Posterior vena cava (tissue), 2 donors: ENCODE data around the gene TRRAP. TPM values are rescaled to one million over a fixed set of nuclear protein-coding genes. Genes with fewer than 3 reads are reported as not detected.

Source experiments
- DNase-seq: peaks from one replicate; pipeline ENCODE4 v3.0.0-alpha.2; 2020; ENCODE audit warnings: low spot score
- intact Hi-C, 2 donors: fragments of 100-400 bp; cut with DNase I; formaldehyde crosslinking; loops; one replicate each; pipeline versions ENCODE4 v1.14.1 to v1.14.2; 2022 to 2023
- total RNA-seq, 2 donors: library from RNA; stranded (reverse); fragmentation: NEBNext Ultra II Directional; extraction: Animal tissue kit (Norgen Biotek cat#: 25700); gene quantifications; one replicate each; pipeline ENCODE4 v1.2.1, GENCODE V29; 2021
- donor health status: DM: yes; HTN: yes; CAD: no.
- donor health status: DM: yes; HTN: yes; CAD: no.

TRRAP gene
- total RNA-seq, 2 donors from 2014 or later: 25.6 to 26.9 TPM

DNA sequence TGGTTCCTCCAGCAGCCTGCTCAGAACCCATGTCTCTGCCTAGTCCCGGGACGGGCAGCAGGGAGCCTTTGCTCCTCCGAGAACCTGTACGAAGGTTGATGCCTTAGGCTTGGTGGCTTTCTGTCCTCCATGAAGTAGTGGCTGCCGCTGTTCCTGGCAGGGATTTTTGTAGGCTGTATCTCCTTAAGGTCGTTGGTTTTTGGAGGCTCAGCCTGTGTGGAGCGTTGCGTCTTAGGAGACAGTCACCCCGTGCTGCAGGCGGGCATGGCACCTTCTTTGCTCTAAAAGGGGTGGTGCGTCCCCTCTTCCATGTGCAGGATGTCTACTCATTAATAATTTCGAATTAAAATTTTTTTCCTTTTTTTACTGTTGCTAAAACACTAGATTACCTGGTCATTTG, 92.5 kb downstream of the TRRAP start:
- intact Hi-C loops: no loop called here
- DNase-seq: no peak

DNA sequence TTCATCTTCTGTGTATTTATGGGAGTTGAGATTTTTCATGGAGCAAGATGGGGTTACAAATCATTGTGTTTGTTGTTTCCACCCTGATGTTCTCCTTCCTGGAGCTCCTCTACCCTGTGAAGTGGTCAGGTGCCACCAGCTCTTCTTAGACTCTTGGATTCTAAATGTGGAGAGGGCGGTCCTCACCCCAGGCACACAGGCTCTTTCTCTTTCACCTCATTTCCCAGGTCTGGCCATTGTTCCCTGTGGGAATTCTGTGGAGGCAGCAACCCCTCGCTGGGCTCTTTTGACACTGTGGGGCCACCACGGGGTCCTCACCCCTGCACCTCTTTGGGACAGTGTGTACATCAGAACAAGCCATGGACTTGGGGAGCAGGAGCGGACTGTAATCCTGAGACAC, 95.9 kb downstream of the TRRAP start:
- intact Hi-C loops: no loop called here
- DNase-seq: no peak

- DNase-seq: no peak
- intact Hi-C loops: no loop called here
Measured at GRCh38 chr7:98974906-98975816, 96.8 kb downstream of the TRRAP start.

GRCh38 chr7:98976396-98977185, 98.3 kb downstream of the TRRAP start:
- intact Hi-C loops: no loop called here
- no peak for DNase-seq

DNA sequence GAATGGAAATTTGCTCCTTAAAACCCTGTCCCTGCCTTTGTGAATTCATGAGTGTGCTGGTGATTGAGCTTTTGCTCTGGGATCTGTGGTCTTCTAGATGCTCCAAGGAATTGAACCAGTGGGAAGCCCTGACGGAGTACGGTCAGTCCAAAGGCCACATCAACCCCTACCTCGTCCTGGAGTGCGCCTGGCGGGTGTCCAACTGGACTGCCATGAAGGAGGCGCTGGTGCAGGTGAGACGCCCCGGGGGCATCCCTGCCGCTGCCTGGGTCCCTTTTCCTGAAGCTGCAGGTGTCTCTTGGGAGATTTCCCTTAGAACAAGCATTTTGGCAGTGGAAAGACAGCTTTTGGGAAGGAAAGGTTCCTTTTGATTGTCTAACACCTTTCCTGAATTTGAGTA, 100.3 kb downstream of the TRRAP start:
- DNase-seq: no peak
- intact Hi-C loops: no loop called here

GRCh38 chr7:98981701-98982100, 103.4 kb downstream of the TRRAP start:
- intact Hi-C loops: loop anchor here in 1 of 2 donors (2.0 kb wide), 1 partner anchor 55 kb away; no protein-coding TSS in a partner anchor
- no peak for DNase-seq

DNA sequence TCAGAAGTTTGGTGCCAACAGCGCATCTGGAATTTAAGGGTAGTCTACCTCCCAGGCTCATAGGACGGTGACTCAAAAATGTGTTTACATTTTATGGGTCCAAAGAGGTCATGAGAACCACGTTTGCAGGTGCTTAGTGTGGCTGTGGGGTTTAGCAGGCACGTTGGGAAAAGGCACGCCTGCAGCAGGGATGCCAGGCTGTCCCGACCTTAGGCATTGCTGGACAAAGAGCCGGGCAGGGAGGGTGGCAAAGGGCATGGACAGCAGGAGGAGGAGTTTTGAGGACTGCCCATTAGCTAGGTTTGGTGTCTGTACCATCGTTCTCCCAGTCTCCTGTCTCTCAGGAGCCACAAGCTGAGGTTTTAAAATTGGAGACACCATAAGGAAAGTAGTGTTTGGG, 104.4 kb downstream of the TRRAP start:
- intact Hi-C loops: loop anchor here in 1 of 2 donors (2.0 kb wide), 1 partner anchor 54 kb away; no protein-coding TSS in a partner anchor
- DNase-seq: no peak

- intact Hi-C loops: no loop called here
- no peak for DNase-seq
Measured at GRCh38 chr7:98984126-98984525, 105.8 kb downstream of the TRRAP start.

DNA sequence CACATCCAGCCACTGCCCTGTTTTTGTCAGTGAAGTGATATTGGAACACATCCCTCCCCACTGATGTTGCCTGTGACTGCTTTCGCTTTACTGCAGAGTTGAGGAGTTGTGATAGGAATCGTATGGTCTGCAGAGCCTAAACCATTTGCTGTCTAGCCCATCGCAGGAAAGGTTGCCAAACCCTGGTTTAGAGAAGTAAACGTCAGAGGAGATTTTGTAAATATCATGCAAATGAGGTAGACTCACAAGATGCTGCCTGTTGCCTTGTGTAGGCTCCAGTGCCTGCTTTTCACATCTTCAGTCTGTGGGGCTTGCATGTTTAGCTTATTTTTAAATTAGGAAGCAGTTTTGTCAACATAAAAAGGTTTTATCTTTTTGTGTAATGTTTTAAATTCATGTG, 107.1 kb downstream of the TRRAP start:
- no peak for DNase-seq

DNA sequence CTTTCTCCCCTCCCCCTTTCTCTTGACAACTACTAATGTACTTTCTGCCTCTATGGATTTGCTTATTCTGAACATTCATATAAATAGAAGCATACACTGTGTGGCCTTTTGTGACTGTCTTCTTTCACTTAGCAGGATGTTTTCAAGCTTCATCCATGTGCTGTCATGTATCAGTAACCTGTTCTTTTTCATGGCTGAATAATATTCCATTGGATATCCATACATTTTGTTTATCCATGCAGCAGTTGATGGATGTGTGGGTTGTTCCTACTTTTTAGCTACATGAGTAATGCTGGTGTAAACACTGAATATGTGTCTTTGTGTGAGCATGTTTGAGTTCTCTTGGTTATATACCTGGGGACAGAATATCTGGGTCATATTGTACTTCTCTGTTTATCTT, 107.6 kb downstream of the TRRAP start:
- no peak for DNase-seq
- intact Hi-C loops: no loop called here

More for the DNA sequence above, 107.1 kb downstream of the TRRAP start:
- intact Hi-C loops: no loop called here

DNA sequence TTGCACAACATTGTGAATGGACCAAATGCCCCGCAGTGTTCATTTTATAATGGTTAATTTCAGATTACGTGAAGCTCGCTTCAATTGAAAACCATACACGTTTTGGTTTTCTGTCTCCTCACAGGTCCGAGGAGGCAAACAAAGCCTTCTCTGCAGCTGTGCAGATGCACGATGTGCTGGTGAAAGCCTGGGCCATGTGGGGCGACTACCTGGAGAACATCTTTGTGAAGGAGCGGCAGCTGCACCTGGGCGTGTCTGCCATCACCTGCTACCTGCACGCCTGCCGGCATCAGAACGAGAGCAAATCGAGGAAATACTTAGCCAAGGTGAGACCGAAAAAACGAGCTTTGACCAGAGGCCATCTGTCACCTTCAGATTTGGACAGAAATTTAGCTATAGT, 110.3 kb downstream of the TRRAP start:
- intact Hi-C loops: no loop called here
- no peak for DNase-seq

- intact Hi-C loops: no loop called here
- no peak for DNase-seq
Measured at GRCh38 chr7:98990356-98990755, 112.0 kb downstream of the TRRAP start.

- intact Hi-C loops: no loop called here
- DNase-seq: no peak
Measured at GRCh38 chr7:98991141-98991540, 112.8 kb downstream of the TRRAP start.

GRCh38 chr7:98992076-98992475, 113.7 kb downstream of the TRRAP start:
- DNase-seq: no peak
- intact Hi-C loops: no loop called here

GRCh38 chr7:98993024-98993897, 114.9 kb downstream of the TRRAP start:
- intact Hi-C loops: no loop called here
- no peak for DNase-seq

DNA sequence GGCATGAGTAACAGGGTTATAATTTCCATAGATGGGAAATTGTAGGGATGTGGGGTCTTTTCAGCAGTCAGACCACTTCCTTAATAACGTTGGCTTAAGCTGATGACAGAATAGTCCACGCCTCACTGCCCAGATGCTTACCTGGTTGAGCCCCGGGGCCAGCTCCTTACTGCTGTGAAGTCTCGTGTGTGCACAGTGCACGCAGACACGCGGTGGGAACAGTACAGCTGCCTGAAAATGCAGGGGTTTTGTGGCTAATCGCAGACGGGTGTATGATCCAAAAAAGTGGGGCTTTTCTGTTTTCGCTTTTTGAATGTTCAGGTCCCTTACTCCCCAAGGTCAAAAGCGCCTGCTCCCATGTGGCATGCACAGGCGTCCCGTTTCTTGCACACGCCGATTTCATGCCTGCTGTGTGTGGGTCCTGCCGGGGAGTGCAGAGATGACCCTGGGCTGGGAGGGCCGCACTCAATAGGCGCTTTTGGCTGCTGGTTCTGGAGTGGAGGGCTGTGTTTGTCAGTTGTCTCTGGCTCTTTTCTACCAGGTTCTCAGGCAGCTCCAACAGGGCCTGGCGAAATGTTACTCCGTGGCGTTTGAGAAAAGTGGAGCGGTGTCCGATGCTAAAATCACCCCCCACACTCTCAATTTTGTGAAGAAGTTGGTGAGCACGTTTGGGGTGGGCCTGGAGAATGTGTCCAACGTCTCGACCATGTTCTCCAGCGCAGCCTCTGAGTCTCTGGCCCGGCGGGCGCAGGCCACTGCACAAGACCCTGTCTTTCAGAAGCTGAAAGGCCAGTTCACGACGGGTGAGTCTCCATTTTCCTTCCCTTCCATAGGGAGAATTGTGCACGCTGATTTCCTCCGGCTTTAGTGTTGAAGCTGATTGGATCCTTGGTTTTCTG, 116.0 kb downstream of the TRRAP start:
- DNase-seq: no peak
- intact Hi-C loops: no loop called here

GRCh38 chr7:98995111-98995510, 116.8 kb downstream of the TRRAP start:
- DNase-seq: no peak
- intact Hi-C loops: no loop called here

GRCh38 chr7:98995523-98996149, 117.3 kb downstream of the TRRAP start:
- no peak for DNase-seq
- intact Hi-C loops: no loop called here
